ENCODE data around the gene CMTM6. TPM values are rescaled to one million over a fixed set of nuclear protein-coding genes. Genes with fewer than 3 reads are reported as not detected.

CMTM6 gene
- polyA plus RNA-seq, 1 of the 3 experiments (the other 2 are of a cell fraction), result 29.8 TPM

DNA sequence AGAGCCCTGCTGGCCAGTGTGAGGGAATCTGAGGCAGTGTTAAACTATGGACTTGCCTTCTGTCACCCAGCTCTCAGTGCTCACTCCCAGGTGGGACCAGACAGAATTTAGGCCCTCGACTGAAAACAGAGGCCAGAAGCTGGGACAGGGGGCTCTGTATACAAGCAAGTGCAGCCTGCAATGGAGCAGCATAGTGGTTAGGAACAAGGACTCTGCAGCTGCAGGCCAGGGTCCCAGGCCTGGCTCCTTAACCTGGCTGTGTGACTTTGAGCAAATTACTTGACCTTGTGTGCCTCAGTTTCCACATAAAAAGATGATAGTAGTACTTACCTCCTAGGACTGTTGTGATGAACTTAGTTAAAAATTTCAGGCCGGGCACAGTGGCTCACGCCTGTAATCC, 71.2 kb downstream of the CMTM6 start:
- DNase-seq, result no peak
- Histone ChIP-seq H3K27me3 (ENCODE audit: insufficient read depth) (no peaks in the 10 kb centered on the region), H3K27ac (ENCODE audit: low read depth in 2 of 2, low read length in 1 of 2) (no peak overlapping the region), H3K4me3 (ENCODE audit: low read depth in 2 of 2, low read length in 1 of 2) (no peak overlapping the region), H3K4me1 (ENCODE audit: control insufficient read depth in 1 of 2, insufficient read depth in 2 of 2, low read depth in 1 of 2, low read length in 1 of 2) (peaks cover 0 to 17% of the 10 kb centered on the region in 2 experiments; a peak in 1 of 4 replicates), H3K9me2 (no peaks in the 10 kb centered on the region), H3K4me2 (no peak overlapping the region), H3K9me3 (no peaks in the 10 kb centered on the region), H3K79me2 (ENCODE audit: insufficient read depth) (peaks cover 38% of the 10 kb centered on the region; the same call in 1 of the 2 replicates), H2AFZ (ENCODE audit: low read depth) (no peak overlapping the region), H3K36me3 (replicated peaks in 1 of 2; ENCODE audit: control insufficient read depth in 1 of 2, insufficient read depth in 2 of 2, low read length in 1 of 2) (no peaks in the 10 kb centered on the region), H3K9ac (no peak overlapping the region), H4K20me1 (ENCODE audit: insufficient read depth) (no peaks in the 10 kb centered on the region), H3F3A (replicated peaks; ENCODE audit: insufficient read depth) (no peaks in the 10 kb centered on the region)
- TF ChIP-seq JUND (IDR thresholded peaks at IDR 0.05) (no peak), POLR2AphosphoS5 (IDR thresholded peaks at IDR 0.05; ENCODE audit: low read depth, low read length) (no peak), MXI1 (IDR thresholded peaks at IDR 0.05; ENCODE audit: low read depth, low read length) (no peak), EZH2phosphoT487 (IDR thresholded peaks at IDR 0.05; ENCODE audit: borderline replicate concordance, low read depth) (no peak), MEF2A (IDR thresholded peaks at IDR 0.05; ENCODE audit: borderline replicate concordance, low read depth) (no peak), RAD21 (IDR thresholded peaks at IDR 0.05; ENCODE audit: low read length) (no peak), TEAD4 (IDR thresholded peaks at IDR 0.05; ENCODE audit: borderline replicate concordance, insufficient read depth) (no peak), SIN3A (IDR thresholded peaks at IDR 0.05; ENCODE audit: borderline replicate concordance, low read depth, low read length) (no peak), NFIC (IDR thresholded peaks at IDR 0.05; ENCODE audit: borderline replicate concordance) (no peak), RCOR1 (IDR thresholded peaks at IDR 0.05; ENCODE audit: low read length) (no peak), FOSL2 (IDR thresholded peaks at IDR 0.05; ENCODE audit: borderline replicate concordance, low read depth) (no peak)
- TF ChIP-seq, protein P1, sequence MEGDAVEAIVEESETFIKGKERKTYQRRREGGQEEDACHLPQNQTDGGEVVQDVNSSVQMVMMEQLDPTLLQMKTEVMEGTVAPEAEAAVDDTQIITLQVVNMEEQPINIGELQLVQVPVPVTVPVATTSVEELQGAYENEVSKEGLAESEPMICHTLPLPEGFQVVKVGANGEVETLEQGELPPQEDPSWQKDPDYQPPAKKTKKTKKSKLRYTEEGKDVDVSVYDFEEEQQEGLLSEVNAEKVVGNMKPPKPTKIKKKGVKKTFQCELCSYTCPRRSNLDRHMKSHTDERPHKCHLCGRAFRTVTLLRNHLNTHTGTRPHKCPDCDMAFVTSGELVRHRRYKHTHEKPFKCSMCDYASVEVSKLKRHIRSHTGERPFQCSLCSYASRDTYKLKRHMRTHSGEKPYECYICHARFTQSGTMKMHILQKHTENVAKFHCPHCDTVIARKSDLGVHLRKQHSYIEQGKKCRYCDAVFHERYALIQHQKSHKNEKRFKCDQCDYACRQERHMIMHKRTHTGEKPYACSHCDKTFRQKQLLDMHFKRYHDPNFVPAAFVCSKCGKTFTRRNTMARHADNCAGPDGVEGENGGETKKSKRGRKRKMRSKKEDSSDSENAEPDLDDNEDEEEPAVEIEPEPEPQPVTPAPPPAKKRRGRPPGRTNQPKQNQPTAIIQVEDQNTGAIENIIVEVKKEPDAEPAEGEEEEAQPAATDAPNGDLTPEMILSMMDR (IDR thresholded peaks at IDR 0.05), result no peak
- TF ChIP-seq, protein P2, sequence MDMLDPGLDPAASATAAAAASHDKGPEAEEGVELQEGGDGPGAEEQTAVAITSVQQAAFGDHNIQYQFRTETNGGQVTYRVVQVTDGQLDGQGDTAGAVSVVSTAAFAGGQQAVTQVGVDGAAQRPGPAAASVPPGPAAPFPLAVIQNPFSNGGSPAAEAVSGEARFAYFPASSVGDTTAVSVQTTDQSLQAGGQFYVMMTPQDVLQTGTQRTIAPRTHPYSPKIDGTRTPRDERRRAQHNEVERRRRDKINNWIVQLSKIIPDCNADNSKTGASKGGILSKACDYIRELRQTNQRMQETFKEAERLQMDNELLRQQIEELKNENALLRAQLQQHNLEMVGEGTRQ (IDR thresholded peaks at IDR 0.05; ENCODE audit: borderline replicate concordance, low read depth, low read length), result no peak
- TF ChIP-seq, protein P3, sequence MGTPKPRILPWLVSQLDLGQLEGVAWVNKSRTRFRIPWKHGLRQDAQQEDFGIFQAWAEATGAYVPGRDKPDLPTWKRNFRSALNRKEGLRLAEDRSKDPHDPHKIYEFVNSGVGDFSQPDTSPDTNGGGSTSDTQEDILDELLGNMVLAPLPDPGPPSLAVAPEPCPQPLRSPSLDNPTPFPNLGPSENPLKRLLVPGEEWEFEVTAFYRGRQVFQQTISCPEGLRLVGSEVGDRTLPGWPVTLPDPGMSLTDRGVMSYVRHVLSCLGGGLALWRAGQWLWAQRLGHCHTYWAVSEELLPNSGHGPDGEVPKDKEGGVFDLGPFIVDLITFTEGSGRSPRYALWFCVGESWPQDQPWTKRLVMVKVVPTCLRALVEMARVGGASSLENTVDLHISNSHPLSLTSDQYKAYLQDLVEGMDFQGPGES (IDR thresholded peaks at IDR 0.05; ENCODE audit: low read depth, low read length), result no peak
- TF ChIP-seq, protein P4, sequence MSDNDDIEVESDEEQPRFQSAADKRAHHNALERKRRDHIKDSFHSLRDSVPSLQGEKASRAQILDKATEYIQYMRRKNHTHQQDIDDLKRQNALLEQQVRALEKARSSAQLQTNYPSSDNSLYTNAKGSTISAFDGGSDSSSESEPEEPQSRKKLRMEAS (IDR thresholded peaks at IDR 0.05; ENCODE audit: low read depth), result no peak
- TF ChIP-seq, protein P5, sequence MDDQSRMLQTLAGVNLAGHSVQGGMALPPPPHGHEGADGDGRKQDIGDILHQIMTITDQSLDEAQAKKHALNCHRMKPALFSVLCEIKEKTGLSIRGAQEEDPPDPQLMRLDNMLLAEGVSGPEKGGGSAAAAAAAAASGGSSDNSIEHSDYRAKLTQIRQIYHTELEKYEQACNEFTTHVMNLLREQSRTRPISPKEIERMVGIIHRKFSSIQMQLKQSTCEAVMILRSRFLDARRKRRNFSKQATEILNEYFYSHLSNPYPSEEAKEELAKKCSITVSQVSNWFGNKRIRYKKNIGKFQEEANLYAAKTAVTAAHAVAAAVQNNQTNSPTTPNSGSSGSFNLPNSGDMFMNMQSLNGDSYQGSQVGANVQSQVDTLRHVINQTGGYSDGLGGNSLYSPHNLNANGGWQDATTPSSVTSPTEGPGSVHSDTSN (IDR thresholded peaks at IDR 0.05), result no peak
- TF ChIP-seq, protein P6, sequence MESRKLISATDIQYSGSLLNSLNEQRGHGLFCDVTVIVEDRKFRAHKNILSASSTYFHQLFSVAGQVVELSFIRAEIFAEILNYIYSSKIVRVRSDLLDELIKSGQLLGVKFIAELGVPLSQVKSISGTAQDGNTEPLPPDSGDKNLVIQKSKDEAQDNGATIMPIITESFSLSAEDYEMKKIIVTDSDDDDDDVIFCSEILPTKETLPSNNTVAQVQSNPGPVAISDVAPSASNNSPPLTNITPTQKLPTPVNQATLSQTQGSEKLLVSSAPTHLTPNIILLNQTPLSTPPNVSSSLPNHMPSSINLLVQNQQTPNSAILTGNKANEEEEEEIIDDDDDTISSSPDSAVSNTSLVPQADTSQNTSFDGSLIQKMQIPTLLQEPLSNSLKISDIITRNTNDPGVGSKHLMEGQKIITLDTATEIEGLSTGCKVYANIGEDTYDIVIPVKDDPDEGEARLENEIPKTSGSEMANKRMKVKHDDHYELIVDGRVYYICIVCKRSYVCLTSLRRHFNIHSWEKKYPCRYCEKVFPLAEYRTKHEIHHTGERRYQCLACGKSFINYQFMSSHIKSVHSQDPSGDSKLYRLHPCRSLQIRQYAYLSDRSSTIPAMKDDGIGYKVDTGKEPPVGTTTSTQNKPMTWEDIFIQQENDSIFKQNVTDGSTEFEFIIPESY (IDR thresholded peaks at IDR 0.05; ENCODE audit: borderline replicate concordance, low read depth), result no peak
- 92% methylated on average over 3 of the region's 3 CpGs for whole genome bisulfite sequencing (ENCODE audit: low lambda C conversion rate)
- CTCF ChIA-PET, result no interaction called here
- POLR2A ChIA-PET, result no interaction called here

Small RNAs within 50 kb of the gene (small RNA-seq; reads per million reads assigned to genes)
- gene MIR548AY, result 0 to 2.0 (median 0.11) reads per million in 7 experiments

Other genes starting within 250 kb of the CMTM6 start
- gene CMTM7, start 111.0 kb downstream of the CMTM6 start, polyA plus RNA-seq (2012; rRNA removed), result 50.1 and 50.7 TPM in 2 replicates
- 15.4 and 16.9 TPM in 2 replicates for gene DYNC1LI1, start 68.0 kb upstream of the CMTM6 start, polyA plus RNA-seq (2012; rRNA removed)
- gene CNOT10, start 182.3 kb upstream of the CMTM6 start, polyA plus RNA-seq (2012; rRNA removed), result 23.5 and 27.4 TPM in 2 replicates